Measurements from ENCODE around the gene WDR75. TPM values are rescaled to one million over a fixed set of nuclear protein-coding genes. Genes with fewer than 3 reads are reported as not detected.
A peak's percentile ranks its signal among the peaks of the same experiment; 100 is the strongest.
"Not testable (repeated sequence)": the region's sequence is repeated elsewhere in the genome, so short reads cannot be mapped to it uniquely, and the experiment has no call there.

Gene WDR75
- polyA plus RNA-seq, result 10 to 100 TPM; 14.8 to 16.8 (median 16.6) TPM

DNA sequence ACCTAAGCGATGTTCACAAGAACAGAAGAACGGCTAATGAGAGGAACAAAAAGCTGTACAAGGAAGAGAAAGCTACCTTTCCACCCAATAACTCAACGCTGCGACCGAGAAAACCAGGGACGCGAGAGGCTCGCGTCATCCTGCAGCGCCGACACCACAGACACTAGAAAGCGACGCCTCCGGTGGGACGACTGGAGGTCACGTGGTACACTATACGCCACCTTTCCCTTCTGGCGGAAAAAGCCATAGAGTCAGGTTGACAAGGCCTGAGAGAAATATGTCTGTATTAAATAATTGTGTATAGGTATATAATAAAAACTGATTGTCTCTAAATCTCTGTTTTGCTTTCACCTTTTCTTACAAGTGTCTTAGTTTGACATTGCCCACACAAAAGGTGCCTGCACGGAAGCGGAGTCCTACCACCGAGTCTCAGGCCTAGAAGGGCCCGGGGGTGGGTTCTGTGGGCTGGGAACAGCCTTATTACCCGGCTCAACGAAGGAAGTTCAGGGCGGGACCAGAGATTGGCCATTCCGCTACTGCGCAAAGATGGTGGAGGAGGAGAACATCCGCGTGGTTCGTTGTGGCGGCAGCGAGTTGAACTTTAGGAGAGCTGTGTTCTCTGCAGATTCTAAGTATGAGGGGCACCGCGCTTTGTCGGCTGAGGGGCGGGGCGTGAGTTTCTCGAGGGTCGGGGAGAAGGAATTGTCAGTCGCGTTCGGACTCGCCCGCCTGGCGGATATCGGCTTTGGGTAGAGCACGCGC lies at the start of gene WDR75:
Gene WDR75 (plus strand): TSS at position 528 of the 762 bp plus-strand sequence. CDS start 19 bp downstream, at position 547.
- peak within 1 kb of the TSS; percentile 66 for H3K27ac ChIP-seq (ENCODE audit: low read depth, low read length)
- 0 to 1% (median 0%) methylated on average over 48 of the region's 48 CpGs for WGBS, 3 donors

GRCh38 chr2:189393440-189394111 lies 47.7 kb upstream of the WDR75 start:
- 68 to 81% (median 68%) methylated on average over 2 of the region's 2 CpGs for WGBS, 3 donors

GRCh38 chr2:189394525-189394924 lies 46.7 kb upstream of the WDR75 start:
- H3K27ac ChIP-seq (ENCODE audit: low read depth, low read length), result no peak overlapping the region

More at GRCh38 chr2:189393440-189394111, 47.7 kb upstream of the WDR75 start:
- H3K27ac ChIP-seq (ENCODE audit: low read depth, low read length), result no peak overlapping the region

DNA sequence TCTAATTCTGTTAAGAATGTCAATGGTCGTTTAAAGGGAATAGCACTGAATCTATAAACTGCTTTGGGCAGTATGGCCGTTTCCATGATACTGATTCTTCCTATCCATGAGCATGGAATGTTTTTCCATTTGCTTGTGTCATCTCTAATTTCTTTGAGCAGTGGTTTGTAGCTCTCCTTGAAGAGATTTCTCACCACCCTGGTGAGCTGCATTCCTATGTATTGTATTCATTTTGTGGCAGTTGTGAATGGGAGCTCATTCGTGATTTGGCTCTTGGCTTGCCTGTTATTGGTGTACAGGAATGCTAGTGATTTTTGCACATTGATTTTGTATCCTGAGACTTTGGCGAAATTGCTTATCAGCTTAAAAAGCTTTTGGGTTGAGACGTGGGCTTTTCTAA lies 38.3 kb upstream of the WDR75 start:
- H3K27ac ChIP-seq (ENCODE audit: low read depth, low read length), result no peak overlapping the region
- WGBS, 3 donors, result 73 to 88% (median 74%) methylated on average over 5 of the region's 5 CpGs

GRCh38 chr2:189406586-189407233 lies 34.6 kb upstream of the WDR75 start:
- WGBS, 3 donors, result 86 to 93% (median 87%) methylated on average over 1 of the region's 1 CpG
- no peak overlapping the region for H3K27ac ChIP-seq (ENCODE audit: low read depth, low read length)

DNA sequence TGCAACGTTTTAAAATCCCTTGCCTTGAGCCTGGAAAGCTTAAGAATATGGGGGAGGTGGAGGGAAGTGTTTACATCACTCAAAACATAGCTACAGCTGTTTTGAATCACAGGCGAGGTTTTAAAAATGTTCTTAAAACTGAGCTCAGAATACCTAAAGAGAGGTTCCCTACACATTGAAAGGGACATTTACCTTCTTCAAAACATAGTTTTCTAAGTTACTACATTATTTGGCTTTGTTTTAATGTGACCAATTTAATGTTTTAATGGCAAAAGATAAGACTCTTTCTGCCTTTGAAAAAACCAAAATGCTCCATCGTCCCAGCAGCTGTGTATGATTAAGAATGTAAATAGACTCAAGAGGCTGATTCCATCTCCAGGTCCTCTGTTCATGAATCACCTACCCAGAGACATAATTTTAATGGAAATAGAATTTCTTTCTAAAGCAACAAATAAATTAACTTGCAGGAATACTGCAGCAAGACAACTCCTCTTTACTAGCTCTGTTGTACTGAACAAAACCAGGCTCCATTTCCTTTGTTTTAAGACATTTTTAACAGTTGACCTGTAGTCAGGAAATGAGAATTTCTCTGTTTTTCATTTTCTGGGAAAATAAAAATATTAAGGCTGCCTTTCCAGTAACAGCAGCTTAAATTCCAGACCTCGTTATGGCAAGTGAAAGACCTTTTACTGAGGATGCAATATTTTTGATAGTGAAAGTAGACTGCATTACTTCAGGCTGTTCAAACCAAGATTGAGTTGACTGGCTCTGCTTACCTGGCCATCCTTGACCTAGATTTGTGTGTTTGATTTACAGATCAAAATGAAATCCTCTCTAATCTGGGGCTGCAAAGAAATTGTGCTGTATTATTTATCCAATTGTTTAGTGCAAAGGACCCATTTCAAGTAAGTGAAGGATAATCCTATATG lies 33.7 kb upstream of the WDR75 start:
- WGBS, 3 donors, result 23 to 34% (median 25%) methylated on average over 4 of the region's 4 CpGs
- no peak overlapping the region for H3K27ac ChIP-seq (ENCODE audit: low read depth, low read length)

DNA sequence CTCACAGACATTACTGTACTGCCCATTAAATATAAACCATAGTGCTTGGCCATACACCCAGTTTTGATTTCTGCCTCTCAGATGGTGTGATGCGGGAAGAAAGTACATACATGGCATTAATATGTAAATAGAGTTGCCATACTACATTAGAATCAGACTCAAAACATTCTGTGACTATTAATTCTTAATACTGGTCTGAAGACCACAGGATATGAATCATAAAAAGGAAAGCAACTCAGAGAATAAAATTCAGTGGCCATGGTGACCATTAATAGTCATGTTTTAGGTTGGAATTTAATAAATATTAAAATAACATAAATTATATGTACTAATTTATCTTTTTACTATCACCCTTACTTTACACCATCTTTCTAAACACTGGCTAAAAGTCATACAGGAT lies 33.0 kb upstream of the WDR75 start:
- H3K27ac ChIP-seq (ENCODE audit: low read depth, low read length), result no peak overlapping the region
- WGBS, 3 donors, result 93 to 98% (median 97%) methylated on average over 1 of the region's 1 CpG

DNA sequence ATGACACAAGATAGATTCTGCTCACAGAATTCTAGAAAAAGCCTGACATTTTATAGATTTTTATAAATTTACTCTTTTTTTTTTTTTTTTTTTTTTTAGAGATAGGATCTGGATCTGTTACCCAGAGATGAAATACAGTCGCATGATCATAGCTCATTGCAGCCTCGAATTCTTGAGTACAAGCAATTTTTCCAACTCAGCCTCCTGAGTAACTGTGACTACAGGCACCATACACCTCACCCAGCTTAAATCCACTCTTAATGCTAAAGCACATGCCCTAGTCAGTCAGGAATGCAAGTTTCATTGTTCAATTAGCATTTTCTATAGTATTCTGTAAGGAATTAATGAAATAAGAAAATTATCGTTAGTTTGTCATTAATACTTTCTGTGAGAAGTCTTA lies 32.1 kb upstream of the WDR75 start:
- 91 to 92% (median 92%) methylated on average over 3 of the region's 3 CpGs for WGBS, 3 donors
- H3K27ac ChIP-seq (ENCODE audit: low read depth, low read length), result no peak overlapping the region

DNA sequence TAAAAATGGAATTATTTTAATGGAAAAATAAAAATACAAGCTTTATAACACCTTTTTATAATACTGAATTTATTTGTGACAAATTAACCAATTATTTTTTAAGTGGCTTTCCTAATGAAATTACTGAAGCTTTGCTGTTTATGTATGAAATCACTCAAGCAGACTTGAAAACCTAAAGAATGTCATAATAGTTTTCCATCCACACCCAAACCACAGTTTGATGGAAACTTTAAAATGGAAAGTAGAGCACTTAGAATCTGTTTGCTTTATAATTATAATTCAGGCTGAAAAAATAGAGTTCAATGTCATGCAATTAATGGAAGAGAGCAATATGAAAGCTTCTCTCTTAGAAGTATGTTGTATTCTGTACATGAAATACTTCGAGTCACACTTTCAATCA lies 31.6 kb upstream of the WDR75 start:
- H3K27ac ChIP-seq (ENCODE audit: low read depth, low read length), result no peak overlapping the region
- WGBS, 3 donors, result 86 to 94% (median 92%) methylated on average over 1 of the region's 1 CpG

- no peak overlapping the region for H3K27ac ChIP-seq (ENCODE audit: low read depth, low read length)
- WGBS, 3 donors, result 31 to 46% (median 36%) methylated on average over 5 of the region's 5 CpGs
These were observed 29.4 kb upstream of the WDR75 start for GRCh38 chr2:189411860-189412259.

DNA sequence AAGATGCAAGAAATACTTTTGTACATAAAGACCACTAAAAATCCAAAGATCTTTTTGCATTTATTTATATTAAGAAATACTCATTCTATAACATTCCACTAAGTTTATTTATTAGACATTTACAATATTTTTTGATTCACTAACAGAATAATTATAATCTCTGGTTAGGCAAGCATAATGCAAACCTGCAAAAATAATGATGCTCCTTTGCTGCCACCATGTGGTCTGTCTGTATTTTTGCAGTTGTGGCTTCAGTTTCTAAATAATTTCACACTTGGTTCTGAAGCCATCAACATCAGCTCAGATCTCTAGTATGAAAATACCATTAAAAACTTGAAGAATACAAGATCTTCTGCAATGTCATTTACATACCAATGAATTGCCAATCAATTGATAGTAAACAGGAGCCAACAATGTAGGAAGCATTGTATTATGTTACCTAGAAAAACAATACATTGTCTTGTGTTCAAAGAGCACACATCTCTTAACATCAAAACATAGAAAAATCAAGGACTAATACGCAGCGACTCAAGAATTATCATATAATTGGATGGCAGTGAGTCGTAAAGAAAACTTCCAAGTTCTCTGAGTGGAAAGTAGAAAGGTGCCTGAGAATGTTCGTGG lies 28.8 kb upstream of the WDR75 start:
- no peak overlapping the region for H3K27ac ChIP-seq (ENCODE audit: low read depth, low read length)
- WGBS, 3 donors, result 37 to 44% (median 42%) methylated on average over 4 of the region's 4 CpGs

DNA sequence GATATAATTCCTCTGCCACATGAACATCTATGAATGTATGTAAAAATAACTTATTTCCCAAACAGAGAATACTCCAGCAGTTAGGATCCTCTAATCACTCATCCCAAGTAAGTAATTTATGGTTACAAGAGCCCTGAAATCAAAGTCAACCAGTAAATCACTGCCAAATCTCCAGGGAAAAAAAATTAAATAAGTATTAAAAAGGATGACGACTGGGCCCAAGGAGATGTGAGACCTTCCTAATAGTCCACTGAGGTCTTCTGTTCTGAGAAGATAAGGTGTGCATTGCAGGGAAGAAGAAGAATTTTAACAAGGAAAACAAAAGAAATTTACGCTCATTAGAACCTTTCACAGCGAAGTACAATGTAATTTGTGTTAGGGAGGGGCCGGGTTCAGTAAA lies 28.0 kb upstream of the WDR75 start:
- WGBS, 3 donors, result 81 to 89% (median 83%) methylated on average over 4 of the region's 4 CpGs
- no peak overlapping the region for H3K27ac ChIP-seq (ENCODE audit: low read depth, low read length)

- WGBS, 3 donors, result 76 to 94% (median 78%) methylated on average over 1 of the region's 1 CpG
- H3K27ac ChIP-seq (ENCODE audit: low read depth, low read length), result no peak overlapping the region
These were observed 19.6 kb upstream of the WDR75 start for GRCh38 chr2:189421644-189422043.

DNA sequence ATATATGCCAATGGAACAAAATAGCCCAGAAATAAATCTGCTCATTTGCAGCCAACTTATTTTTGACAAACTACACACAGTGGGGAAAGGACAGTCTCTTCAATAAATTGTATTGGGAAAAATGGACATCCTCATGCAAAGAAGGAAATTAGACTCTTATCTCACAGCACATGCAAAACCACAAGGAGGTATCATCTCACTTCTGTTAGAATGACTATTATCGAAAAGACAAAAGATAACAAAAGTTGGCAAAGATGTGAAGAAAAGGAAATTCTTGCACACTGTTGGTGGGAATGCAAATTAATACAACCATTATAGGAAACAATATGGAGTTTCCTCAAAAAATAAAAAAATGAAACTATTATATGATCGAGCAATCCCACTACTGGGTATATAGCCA lies 16.3 kb upstream of the WDR75 start:
- WGBS, 3 donors, result 81 to 98% (median 83%) methylated on average over 2 of the region's 2 CpGs
- no peak overlapping the region for H3K27ac ChIP-seq (ENCODE audit: low read depth, low read length)

DNA sequence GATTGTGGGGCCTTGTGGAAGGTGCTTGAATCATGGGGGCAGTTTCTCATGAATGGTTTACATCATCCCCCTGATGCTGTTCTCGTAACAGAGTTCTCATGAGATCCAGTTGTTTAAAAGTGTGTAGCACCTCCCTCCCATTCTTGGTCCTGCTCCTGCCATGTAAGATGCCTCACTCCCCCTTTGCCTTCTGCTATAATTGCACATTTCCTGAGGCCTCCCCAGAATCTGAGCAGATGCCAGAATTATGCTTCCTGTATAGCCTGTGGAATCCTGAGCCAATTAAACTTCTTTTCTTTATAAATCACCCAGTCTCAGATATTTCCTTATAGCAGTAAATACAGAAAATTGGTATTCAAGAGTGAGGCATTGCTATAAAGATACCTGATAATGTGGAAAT lies 15.6 kb upstream of the WDR75 start:
- H3K27ac ChIP-seq (ENCODE audit: low read depth, low read length), result no peak overlapping the region
- WGBS, 3 donors, result 92 to 94% (median 94%) methylated on average over 1 of the region's 1 CpG

DNA sequence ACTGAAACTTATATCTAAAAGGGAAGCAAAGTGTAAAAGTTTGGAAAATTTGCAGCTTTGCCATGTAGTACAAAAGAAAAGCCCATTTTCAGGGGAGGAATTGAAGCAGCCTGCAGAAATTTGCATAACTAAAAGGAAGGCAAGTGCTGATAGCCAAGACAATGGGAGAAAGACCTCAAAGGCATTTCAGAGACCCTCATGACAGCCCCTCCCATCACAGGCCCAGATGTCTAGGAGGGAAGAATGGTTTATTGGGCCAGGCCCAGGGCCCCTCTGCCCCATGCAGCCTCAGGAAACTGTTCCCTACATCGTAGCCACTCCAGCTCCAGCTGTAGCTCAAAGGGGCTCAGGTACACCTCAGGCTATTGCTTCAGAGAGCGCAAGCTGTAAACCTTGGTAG lies 14.4 kb upstream of the WDR75 start:
- H3K27ac ChIP-seq (ENCODE audit: low read depth, low read length), result no peak overlapping the region
- WGBS, 3 donors, result 92 to 100% (median 93%) methylated on average over 2 of the region's 2 CpGs

- no peak overlapping the region for H3K27ac ChIP-seq (ENCODE audit: low read depth, low read length)
- 92 to 95% (median 92%) methylated on average over 2 of the region's 2 CpGs for WGBS, 3 donors
These were observed 13.4 kb upstream of the WDR75 start for GRCh38 chr2:189427872-189428271.

DNA sequence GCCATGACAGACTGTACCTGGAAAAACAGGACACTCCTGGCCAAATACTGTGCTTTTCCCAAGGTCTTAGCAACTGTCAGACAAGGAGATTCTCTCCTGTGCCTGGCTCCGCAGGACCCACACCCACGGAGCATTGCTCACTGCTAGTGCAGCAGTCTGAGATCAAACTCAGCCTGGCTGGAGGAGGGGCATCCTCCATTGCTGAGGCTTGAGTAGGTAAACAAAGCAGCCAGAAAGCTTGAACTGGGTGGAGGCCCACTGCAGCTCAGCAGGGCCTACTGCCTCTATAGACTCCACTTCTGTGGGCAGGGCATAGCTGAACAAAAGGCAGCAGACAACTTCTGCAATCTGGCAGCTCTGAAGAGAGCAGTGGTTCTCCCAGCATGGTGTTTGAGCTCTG lies 10.8 kb upstream of the WDR75 start:
- H3K27ac ChIP-seq (ENCODE audit: low read depth, low read length), result not testable (repeated sequence)
- WGBS, 3 donors, result 85 to 89% (median 87%) methylated on average over 2 of the region's 2 CpGs
